GM18526 (cell line): Measurements from ENCODE around the gene LRIF1.

Experiments
- POLR2A ChIP-seq: IDR thresholded peaks from 3 replicates; pipeline ENCODE4 v1.6.1; 2011; ENCODE audit not compliant: insufficient read length; ENCODE audit errors: extremely low read depth

LRIF1 gene

GRCh38 chr1:110963691-110964454 is at the start of gene LRIF1:
LRIF1 (minus strand) TSS chr1:110963922; CDS start chr1:110963688, 234 bp downstream.
- peak; percentile 98 for TF ChIP-seq POLR2A

- TF ChIP-seq POLR2A, result no peak
Measured at GRCh38 chr1:111008031-111008430, 44.3 kb upstream of the LRIF1 start.

- TF ChIP-seq POLR2A, result no peak
Measured at GRCh38 chr1:111006556-111006955, 42.8 kb upstream of the LRIF1 start.

GRCh38 chr1:110990541-110990940 is 26.8 kb upstream of the LRIF1 start:
- no peak for TF ChIP-seq POLR2A

- TF ChIP-seq POLR2A, result no peak
Measured at GRCh38 chr1:110986407-110986891, 22.7 kb upstream of the LRIF1 start.

GRCh38 chr1:110982320-110982719 is 18.6 kb upstream of the LRIF1 start:
- no peak for TF ChIP-seq POLR2A

- TF ChIP-seq POLR2A, result no peak
Measured at GRCh38 chr1:110979154-110979553, 15.4 kb upstream of the LRIF1 start.

- TF ChIP-seq POLR2A, result no peak
Measured at GRCh38 chr1:110976089-110976488, 12.4 kb upstream of the LRIF1 start.

GRCh38 chr1:110975265-110975664 is 11.5 kb upstream of the LRIF1 start:
- no peak for TF ChIP-seq POLR2A

- TF ChIP-seq POLR2A, result no peak
Measured at GRCh38 chr1:110967256-110967655, 3.5 kb upstream of the LRIF1 start.

- TF ChIP-seq POLR2A, result no peak
Measured at GRCh38 chr1:110964455-110964903, 757 bp upstream of the LRIF1 start.

GRCh38 chr1:110962892-110963690 is 631 bp downstream of the LRIF1 start:
- TF ChIP-seq POLR2A, result no peak

GRCh38 chr1:110961902-110962301 is 1.8 kb downstream of the LRIF1 start:
- no peak for TF ChIP-seq POLR2A

GRCh38 chr1:110960777-110961420 is 2.8 kb downstream of the LRIF1 start:
- no peak for TF ChIP-seq POLR2A

- no peak for TF ChIP-seq POLR2A
Measured at GRCh38 chr1:110957798-110958197, 5.9 kb downstream of the LRIF1 start.

GRCh38 chr1:110956586-110956985 is 7.1 kb downstream of the LRIF1 start:
- no peak for TF ChIP-seq POLR2A

GRCh38 chr1:110953031-110953430 is 10.7 kb downstream of the LRIF1 start:
- TF ChIP-seq POLR2A, result no peak
